Measurements from ENCODE around the gene JAGN1.
"Not testable (repeated sequence)": the region's sequence is repeated elsewhere in the genome, so short reads cannot be mapped to it uniquely, and the experiment has no call there.

The JAGN1 gene

DNA sequence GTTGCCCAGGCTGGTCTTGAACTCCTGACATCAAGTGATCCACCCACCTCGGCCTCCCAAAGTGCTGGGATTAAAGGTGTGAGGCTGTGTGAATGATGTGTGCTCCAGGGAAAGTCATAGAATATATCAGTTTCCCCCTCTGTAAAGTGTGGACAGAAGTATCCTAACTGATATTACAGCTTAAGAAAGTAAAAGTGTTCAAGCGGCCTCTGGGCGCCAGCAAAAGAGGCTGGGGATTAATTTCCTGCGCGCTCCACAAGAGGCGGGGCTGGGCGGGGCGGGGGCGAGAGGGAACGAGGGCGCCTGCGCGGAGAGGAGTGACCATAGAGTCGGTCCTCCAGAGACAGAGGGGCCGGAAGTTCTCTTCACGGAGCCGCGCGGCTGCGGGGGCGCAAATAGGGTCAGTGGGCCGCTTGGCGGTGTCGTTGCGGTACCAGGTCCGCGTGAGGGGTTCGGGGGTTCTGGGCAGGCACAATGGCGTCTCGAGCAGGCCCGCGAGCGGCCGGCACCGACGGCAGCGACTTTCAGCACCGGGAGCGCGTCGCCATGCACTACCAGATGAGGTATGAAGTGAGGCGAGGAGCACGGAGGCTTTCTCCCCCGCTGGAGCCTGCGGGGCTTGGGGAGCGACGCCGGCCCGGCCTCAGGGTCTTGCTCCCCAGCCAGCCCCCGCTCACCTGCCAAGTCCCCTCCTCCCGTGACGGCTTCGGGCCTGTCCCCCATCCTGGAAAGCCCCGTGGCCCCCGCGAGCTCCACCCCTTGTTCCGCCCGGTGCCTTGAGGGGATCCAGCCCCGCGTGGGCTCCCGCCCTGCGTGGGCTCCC is at the start of gene JAGN1:
JAGN1 (plus strand) TSS at position 362 of the 823 bp plus-strand sequence; CDS start at position 475, 113 bp downstream.
- DNase-seq (ENCODE audit: low read depth in 1 of 2, low spot score in 1 of 2), result peak; percentile 81 to 87

DNA sequence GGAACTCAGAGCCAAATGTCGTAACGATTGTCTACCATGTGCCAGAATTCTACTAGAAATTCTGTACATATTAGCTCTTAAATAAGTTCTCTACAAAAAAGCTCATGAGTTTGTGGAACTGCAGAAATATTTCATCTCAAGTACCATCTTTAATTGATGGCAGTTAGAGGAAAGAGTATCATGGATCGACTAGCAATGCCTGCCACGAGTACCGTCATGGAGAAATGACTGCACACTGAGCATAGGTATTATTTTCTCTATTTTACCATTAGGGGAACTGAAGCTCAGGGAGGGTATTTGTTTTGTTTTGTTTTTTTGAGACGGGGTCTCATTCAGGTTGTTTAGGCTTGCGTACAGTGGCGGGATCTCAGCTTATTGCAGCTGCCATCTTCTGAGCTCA is 49.4 kb upstream of the JAGN1 start:
- DNase-seq (ENCODE audit: low read depth in 1 of 2, low spot score in 1 of 2), result no peak

DNA sequence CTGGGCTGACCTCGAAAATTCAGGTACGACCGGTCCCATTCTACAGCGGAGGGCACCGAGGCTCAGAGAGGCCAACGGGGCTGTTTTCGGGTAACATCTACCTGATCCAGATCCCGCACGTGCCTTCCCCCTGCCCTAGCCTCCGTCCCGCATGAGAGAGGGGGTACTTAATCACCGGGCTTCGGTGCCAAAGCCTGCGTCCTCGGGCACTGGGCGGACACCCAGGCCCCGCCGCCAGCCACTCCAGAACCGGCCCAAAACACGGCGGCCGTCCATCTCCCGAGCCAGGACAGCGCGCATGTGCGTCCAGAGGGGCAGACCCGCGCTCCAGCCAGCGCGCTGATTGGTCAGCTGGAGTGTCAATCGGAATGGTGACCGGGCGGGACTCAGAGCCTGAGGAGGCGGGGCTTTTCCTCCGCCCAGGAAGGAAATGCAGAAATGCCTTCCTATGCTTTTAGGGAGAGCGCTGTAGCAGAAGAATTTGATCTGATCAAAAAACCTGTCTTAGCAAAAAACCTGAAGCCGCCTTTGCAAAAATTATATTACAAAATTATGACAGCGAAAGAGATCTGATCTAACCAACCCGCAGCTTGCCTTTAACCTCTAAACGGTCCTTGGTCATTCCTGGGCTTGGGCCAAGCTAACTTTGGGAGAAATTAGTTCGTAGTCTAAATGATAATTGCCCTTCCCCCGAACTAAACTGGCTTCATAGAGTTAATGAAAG is 46.5 kb upstream of the JAGN1 start, which contains the start of gene RPUSD3:
RPUSD3 (minus strand) TSS at position 294 of the 724 bp plus-strand sequence; CDS start at position 276, 18 bp downstream.
- peak; percentile 93 to 95 for DNase-seq (ENCODE audit: low read depth in 1 of 2, low spot score in 1 of 2)

DNA sequence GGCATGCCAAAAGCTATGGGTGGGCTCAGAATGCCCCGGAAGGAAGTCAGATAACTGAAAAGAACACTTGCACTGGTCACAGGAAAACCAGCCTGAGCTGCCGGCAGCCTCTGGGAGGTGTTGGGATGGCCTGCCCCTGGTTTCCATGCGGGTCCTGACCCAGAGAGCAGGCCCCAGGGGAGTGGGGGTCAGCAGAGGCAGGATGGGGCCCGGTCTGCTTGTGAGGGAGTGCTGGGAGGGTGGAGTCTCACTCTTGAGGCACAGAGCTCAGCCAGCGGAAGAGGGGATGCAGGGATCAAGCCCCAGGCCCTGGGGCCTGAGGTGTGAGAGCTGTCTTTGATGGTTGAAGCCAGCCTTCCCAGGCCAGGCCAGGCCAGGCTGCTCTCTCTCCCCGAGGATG is 44.2 kb upstream of the JAGN1 start:
- no peak for DNase-seq (ENCODE audit: low read depth in 1 of 2, low spot score in 1 of 2)

DNA sequence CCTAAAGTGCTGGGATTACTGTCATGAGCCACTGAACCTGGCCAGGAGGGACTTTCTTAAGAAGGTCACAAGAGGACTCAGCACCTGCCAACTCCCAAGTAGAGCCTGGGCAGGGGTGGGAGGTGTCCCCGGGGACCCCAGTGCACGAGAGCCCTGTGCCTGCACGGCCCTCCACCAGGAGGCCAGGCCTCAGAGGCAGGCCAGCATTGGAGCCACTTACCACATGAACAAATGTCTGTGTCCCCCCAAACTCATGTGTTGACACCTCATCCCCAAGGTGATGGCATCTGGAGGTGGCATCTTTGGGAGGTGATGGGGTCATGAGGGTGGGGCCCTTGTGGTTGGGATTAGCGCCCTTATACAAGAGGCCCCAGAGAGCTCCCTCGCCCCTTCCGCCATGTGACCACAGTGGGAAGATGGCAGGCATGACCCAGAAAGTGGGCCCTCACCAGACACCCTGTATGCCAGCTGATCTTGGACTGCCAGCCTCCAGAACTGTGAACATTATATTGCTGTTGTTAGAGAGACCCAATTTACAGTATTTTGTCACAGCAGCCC is 43.4 kb upstream of the JAGN1 start:
- no peak for DNase-seq (ENCODE audit: low read depth in 1 of 2, low spot score in 1 of 2)

DNA sequence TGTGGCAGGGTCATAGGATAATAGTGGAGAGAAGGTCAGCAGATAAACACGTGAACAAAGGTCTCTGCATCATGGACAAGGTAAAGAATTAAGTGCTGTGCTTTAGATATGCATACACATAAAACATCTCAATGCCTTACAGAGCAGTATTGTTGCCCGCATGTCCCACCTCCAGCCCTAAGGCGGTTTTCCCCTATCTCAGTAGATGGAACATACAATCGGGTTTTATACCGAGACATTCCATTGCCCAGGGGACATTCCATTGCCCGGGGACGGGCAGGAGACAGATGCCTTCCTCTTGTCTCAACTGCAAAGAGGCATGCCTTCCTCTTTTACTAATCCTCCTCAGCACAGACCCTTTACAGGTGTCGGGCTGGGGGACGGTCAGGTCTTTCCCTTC is 42.5 kb upstream of the JAGN1 start:
- not testable (repeated sequence) for DNase-seq (ENCODE audit: low read depth in 1 of 2, low spot score in 1 of 2)

DNA sequence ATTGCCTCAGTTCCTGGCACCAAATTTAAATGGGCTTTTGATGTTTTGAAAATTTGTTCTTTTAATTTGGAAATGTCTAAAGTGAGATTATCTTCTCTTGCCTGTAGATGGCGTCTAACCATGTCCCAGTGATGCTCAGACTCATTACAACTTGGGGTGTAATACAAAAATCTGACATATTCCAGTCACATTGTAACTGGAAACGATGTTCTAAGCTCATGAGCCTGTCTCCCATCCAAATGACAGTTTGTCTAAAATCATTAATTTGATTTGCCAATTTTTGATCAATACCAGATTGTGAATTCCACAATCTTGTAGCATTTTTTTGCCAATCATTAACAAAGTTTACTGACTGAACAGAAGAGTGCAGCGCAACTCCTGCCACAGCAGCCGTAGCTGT is 41.5 kb upstream of the JAGN1 start:
- DNase-seq (ENCODE audit: low read depth in 1 of 2, low spot score in 1 of 2), result not testable (repeated sequence)

DNA sequence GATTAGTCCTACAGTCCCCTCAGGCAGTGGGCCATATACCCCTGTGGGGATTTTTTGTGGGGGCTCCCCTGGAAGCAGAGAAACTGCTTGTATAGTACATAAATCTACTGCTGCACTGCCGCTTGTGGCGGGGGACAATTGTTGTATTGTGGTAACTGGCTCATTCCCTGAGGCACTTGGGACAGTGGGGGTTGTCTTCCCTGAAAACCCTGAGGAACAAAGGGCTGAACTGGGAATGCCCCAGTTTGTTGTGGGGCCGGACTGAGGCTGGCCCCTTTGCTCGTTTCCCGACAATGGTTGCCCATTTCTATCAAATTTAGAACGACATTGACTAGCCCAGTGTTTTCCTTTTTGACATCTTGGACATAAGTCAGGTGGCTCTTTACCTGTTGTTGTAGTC is 39.0 kb upstream of the JAGN1 start:
- not testable (repeated sequence) for DNase-seq (ENCODE audit: low read depth in 1 of 2, low spot score in 1 of 2)

DNA sequence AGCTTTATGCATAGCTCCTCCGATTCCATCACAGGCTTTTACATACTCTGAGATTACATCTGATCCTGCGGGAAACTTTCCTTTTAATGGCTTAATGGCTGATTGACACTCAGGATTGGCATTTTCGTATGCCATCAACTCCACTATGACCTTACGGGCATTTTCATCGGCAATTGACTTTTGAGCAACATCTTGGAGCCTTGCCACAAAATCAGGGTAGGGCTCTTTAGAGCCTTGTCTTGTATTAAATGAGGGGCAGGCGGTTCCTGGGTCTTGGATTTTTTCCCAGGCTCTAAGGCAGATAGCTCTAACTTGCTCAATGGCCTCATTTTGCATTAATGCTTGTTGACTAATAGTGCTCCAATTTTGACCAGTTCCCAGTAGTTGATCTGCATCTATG is 38.5 kb upstream of the JAGN1 start:
- not testable (repeated sequence) for DNase-seq (ENCODE audit: low read depth in 1 of 2, low spot score in 1 of 2)

DNA sequence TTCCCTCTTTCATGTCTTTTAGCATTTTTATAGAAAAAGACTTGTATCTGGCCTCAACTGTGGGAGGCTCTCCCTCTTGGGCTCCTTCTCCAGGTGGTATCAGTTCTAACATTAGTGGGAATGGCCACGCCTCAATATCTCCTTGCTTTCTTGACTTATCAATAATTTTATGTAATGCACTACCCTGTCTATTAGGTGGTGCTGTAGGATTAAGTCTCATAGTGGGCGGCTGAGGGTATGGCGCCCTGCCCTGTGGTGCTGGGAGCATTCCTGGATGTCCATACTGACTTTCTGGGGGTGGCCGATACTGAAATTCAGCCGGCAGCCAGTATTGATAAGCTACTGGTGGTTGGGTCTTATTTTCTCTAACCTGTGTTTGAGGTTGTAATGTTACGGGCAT is 37.9 kb upstream of the JAGN1 start:
- no peak for DNase-seq (ENCODE audit: low read depth in 1 of 2, low spot score in 1 of 2)

DNA sequence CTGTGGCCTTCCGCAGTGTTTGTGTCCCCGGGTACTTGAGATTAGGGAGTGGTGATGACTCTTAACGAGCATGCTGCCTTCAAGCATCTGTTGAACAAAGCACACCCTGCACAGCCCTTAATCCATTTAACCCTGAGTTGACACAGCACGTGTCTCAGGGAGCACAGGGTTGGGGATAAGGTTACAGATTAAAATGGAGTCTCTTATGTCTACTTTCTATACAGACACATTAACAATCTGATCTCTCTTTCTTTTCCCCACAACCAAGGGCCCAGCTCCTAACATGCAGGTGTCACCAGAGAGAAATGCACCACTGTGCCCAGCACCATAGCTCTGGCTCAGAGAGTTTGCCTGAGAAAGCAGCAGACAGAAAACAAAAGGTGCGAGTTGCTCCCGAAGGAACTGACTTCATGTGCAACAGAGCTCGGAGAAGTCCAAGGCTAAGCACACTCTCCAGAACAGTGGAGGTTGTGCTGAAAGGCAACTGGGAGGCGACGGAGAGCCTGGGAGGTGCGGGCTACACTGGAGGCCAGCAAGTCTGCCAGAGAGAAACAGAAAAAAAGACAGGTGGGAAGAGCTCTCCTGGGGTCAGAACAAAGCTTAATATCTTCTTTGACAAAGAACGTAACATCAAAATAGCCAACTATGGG is 36.0 kb upstream of the JAGN1 start:
- DNase-seq (ENCODE audit: low read depth in 1 of 2, low spot score in 1 of 2), result not testable (repeated sequence)

DNA sequence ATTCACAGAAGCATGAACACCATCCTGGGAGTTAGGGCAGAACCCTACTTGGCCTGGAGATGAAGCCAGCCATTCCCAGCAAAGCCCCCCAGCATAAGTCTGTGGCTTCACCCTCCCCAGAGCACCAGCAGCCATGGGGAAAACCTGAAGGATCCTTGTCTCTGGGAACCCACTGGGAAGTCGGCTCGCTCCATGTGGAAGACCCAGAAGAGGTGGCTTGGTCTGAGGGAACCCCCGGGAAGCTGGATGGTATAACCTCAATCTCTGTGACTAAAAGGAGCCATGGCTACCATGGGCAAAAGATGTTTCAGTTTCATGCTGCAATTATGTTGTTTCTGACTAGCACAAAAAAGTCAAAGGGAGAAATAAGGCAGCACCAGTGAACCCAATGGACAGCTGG is 34.8 kb upstream of the JAGN1 start:
- DNase-seq (ENCODE audit: low read depth in 1 of 2, low spot score in 1 of 2), result no peak

DNA sequence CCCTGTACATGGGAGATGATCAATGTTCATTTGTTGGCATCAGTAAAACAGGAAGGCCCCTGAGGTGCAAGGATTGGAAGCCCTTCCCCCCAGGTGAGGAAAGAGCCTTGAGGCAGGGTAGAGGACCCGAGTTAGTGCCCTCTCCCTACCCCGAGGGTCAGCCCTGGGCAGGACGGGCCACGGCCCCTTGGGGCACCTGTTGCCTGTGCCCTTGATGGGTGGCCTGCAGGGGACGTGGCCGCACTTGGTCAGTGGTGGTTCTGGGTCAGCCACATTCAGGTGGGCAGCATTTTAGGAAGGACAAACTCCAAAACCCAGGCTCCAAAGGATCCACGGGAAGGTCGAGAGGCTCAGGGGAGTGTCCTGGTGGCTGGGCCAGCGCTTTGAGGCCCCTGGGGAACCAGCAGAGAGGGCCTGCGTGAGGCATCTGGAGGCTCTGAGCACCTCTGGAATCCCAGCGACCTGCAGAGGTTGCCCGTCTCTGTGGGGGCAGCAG is 30.8 kb upstream of the JAGN1 start:
- DNase-seq (ENCODE audit: low read depth in 1 of 2, low spot score in 1 of 2), result no peak

DNA sequence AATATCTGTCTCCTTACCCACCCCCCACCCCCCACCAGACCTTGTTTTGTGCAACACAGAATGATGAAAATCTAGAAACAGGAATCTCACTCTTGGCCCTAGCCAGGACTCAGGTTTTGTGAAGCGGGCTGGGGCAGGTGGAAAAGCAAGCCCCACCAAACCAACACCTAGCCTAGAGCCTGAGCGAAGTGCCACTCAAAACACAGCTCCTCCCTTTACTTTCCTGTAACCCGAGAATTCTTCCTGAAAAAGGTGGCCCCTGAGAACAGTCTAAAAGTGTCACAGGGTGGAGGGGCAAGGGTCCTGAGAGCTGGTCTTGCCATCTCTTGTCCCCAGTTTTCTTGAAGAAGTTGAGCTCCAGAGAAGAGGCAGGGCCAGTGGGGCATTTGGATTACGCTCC is 29.2 kb upstream of the JAGN1 start:
- no peak for DNase-seq (ENCODE audit: low read depth in 1 of 2, low spot score in 1 of 2)

DNA sequence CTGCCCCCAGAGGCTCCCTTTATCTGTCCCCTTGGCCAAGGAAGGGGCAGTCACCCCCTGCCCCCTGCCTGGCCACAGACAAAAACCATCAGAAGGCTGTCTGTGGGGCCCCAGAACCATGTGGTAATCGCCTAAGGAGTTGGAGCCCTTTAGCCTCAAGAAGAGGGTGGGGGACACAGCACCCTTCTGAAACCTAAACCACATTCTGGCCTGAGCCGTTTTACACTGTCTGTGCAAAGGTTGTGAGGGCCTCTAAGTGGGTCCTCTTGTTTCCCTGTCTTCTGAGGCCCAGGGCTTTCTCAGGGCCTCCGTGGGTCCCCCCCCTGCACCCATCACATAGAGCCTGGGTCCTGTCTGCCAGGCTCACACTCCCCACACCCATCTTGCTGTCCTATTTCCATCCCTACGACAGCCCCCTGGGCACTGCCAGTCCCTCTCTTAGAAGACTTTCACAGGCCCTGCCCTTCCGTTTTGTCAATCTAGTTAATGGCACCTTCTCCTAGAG is 28.7 kb upstream of the JAGN1 start:
- no peak for DNase-seq (ENCODE audit: low read depth in 1 of 2, low spot score in 1 of 2)

DNA sequence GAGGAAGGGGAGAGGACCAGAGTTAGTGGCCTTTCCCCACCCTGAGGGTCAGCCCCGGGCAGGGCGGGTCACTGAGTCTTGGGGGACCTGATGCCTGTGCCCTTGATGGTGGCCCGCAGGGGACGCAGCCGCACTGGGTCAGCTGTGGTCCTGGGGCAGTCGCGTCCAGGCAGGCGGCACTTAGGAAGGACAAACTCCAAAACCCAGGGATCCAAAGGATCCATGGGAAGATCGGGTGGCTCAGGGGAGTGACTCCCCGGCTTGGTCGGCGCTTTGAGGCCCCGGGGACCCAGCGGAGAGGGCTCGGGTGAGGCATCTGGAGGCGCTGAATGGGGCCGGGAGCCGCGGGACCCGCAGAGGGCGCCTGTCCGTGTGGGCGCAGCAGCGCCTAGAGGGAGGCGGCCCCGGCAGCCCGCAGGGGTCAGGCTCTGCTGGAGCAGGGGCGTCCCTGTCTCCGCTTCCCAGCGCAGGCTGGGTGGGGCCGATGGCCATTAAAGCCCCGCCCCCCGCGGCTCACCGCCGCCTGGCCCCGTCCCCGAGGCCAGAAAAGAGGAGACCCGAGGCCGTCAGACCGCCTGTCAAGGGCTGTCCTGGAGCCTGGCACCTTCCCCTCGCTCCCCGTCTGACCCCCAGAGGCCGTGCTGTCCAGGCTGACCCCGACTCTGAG is 27.9 kb upstream of the JAGN1 start:
- no peak for DNase-seq (ENCODE audit: low read depth in 1 of 2, low spot score in 1 of 2)

DNA sequence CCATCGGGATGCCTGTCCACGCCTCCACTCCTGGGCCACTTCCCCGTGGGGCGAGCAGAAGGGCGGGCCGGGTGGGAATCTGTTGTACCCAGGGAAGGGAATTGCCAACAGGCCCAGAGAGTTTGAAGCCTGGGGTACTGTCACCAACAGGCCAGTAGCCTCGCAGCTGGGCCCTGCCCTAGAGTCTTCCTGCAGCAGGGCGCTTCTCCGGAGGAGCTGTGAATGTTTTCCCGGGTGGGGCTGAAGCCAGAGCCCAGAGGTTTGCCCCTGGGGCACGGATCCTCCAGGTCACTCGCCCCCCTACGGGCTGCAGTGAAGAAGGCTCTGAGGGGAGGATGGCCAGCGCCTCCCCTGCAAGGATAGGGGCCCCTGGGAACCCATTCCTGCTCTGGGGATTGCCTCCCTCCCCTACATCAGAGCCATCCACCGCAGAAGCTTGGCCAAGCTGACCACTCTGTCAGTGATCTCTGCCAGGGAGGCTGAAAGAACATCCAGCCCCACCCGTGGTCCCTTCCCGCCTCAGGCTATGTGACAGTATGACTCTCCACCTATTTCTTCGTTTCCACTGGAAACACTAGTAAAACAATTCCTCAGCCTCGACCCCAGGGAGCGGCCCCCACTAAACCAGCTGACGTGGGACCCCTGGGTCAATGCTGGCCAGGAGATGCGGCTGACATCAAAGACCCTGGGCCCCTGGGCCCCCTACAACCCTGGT is 27.2 kb upstream of the JAGN1 start:
- DNase-seq (ENCODE audit: low read depth in 1 of 2, low spot score in 1 of 2), result no peak

DNA sequence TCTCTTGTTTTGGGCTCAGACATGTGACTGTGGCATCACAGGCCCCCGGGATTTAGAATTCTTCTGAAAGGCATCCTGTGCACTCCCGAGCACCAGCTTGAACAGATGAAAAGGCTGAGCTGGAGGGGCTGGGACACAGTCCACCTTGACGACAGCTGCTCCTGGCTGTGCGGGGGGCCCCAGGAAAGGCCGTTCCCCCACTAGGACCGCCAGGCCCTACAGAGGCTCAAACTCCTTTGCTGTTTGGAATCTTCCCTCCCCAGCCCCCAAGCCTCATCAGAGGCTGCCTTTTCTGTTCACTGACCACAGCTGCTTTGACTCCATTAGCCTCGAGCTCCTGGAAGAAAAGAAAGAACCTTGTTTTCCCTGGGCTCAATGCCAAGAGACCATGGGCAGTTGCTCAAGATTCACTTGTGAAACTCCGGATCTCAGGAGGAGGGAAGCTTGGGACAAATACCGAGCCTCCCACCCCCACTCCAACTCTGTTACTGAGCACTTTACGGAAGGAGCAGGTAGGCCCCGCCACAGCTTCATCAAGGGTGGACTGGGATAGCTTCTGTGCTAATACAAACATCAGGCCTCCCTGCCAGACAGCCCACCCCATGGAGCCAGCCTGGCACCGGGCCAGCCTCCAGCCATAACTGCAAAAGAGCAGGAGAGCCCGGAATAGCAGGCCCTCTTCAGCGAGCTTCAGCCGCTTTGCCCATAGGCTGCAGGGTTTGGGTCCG is 26.0 kb upstream of the JAGN1 start:
- no peak for DNase-seq (ENCODE audit: low read depth in 1 of 2, low spot score in 1 of 2)

DNA sequence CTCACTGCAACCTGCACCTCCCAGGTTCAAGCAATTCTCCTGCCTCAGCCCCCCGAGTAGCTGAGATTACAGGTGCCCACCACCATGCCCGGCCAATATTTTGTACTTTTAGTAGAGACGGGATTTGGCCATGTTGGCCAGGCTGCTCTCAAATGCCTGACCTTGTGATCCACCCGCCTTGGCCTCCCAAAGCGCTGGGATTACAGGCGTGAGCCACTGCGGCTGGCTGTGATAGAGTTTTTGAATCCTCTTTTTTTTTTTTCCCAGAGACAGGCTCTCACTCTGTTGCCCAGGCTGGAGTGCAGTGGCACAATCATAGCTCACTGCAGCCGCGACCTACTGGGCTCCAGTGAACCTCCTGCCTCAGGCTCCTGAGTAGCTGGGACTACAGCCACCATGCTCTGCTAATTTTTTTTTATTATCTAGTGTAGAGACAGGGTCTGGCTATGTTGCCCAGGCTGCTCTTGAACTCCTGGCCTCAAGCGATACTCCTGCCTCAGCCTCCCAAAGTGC is 25.2 kb upstream of the JAGN1 start:
- DNase-seq (ENCODE audit: low read depth in 1 of 2, low spot score in 1 of 2), result not testable (repeated sequence)
